Naive B cell (primary cell): ENCODE data around the gene HSF5. TPM values are rescaled to one million over a fixed set of nuclear protein-coding genes. Genes with fewer than 3 reads are reported as not detected.
"Not testable (repeated sequence)": the region's sequence is repeated elsewhere in the genome, so short reads cannot be mapped to it uniquely, and the experiment has no call there.

Experiments used
- ATAC-seq, 2 donors: fragments of 150-1000 bp; cut with Tn5 transposase; 2 replicates each; pipeline ENCODE4 v1.10.0; 2021; ENCODE audit warnings: low read depth in 2 of 2, mild to moderate bottlenecking in 2 of 2, moderate library complexity in 2 of 2
- DNase-seq: peaks from one replicate; pipeline ENCODE4 v3.0.0; 2022
- H3K27ac Mint-ChIP-seq, 6 donors: one replicate each; pipeline ENCODE4 v1.8.0; 2020 to 2022; ENCODE audit warnings: mild to moderate bottlenecking in 6 of 6, mixed read lengths in 6 of 6, moderate library complexity in 5 of 6, inconsistent platforms in 2 of 6
- H3K27me3 Mint-ChIP-seq, 3 donors: one replicate each; pipeline ENCODE4 v1.8.0; 2021 to 2022; ENCODE audit warnings: mixed read lengths in 3 of 3, mild to moderate bottlenecking in 1 of 3
- H3K36me3 Mint-ChIP-seq, 2 donors: one replicate each; pipeline ENCODE4 v1.8.0; 2020 to 2022; ENCODE audit warnings: mixed read lengths in 2 of 2, inconsistent platforms in 1 of 2, mild to moderate bottlenecking in 1 of 2
- H3K4me1 Mint-ChIP-seq, 3 donors: one replicate each; pipeline ENCODE4 v1.8.0; 2020 to 2022; ENCODE audit warnings: mixed read lengths in 3 of 3, inconsistent platforms in 1 of 3, mild to moderate bottlenecking in 1 of 3, moderate library complexity in 1 of 3
- H3K4me3 Mint-ChIP-seq, 8 donors: one replicate each; pipeline ENCODE4 v1.8.0; 2020 to 2022; ENCODE audit warnings: mild to moderate bottlenecking in 8 of 8, mixed read lengths in 8 of 8, moderate library complexity in 8 of 8, inconsistent platforms in 2 of 8
- H3K9me3 Mint-ChIP-seq, 7 donors: one replicate each; pipeline ENCODE4 v1.8.0; 2020 to 2022; ENCODE audit warnings: mixed read lengths in 7 of 7, mild to moderate bottlenecking in 5 of 7, inconsistent platforms in 2 of 7, moderate library complexity in 1 of 7
- polyA plus RNA-seq, 6 donors: library from polyadenylated mRNA; unstranded; fragments of 300-500 nt; fragmentation: Illumina TruSeq; gene quantifications; one replicate each; pipeline ENCODE4 v1.2.3, GENCODE V29; 2021; ENCODE audit warnings: low read depth in 6 of 6

Gene HSF5
- polyA plus RNA-seq, 6 donors from 2014 or later: 1.3 to 4.6 (median 3.1) TPM

DNA sequence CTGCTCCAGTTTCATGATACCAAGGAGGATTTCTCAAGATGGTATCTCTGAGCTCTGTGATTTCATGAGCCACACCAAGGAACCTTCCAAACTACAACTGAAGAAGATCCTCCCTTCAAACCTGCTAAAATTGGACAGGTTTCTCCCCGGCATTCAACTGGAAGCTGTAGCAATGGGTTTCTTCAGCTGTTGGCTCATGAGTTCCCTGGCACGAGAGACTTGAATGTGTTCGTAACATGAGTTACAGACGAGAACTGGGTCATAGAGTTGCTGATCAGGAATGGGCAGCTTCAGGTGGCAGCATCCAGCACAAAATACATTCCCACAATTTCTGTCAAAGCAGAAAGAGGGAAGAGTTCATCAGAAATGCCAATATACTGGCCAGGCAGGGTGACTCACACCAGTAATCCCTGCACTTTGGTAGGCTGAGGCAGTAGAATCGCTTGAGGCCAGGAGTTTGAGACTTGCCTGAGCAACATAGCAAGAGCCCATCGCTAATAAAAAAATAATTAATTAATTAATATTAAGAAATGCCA is 3.4 kb upstream of the HSF5 start:
- H3K9me3 Mint-ChIP-seq: no peaks in the 10 kb centered on the region
- DNase-seq: no peak
- H3K27ac Mint-ChIP-seq: no peak overlapping the region

DNA sequence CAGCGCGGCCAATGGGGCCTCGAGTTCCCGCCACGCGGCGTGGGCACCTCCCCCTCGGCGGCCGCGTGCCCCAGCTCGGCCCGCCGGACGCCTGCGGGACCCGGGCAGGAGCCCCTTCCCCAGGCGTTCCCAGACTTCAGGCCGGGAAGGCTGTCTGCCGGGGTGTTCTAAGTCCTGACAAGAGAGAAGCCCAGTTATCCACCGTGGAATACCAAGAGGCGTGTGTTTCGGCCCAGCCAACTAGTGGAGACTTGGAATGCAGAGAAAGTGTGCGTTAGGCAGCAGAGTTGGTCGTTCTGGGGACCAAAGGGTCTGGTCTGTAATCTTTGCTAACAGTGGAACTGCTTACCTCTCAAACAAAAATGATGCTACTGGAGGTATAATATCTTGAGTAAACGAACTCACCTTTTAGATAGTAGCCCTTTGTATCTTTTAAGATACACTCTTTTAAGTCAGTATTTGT is 251 bp upstream of the HSF5 start:
- Mint-ChIP-seq H3K36me3 (peaks cover 7 to 21% of the 10 kb centered on the region in 2 donors), H3K27me3 (no peaks in the 10 kb centered on the region), H3K4me3 (peak overlapping the region in 7 of 8 donors; percentile 23 to 81 (median 55)), H3K9me3 (no peaks in the 10 kb centered on the region), H3K4me1 (peaks cover 2 to 12% (median 11%) of the 10 kb centered on the region in 3 donors), H3K27ac (peak overlapping the region in 3 of 6 donors; percentile 51 to 70 (median 63))
- ATAC-seq (no peak), DNase-seq (no peak)

More for the DNA sequence above, 3.4 kb upstream of the HSF5 start:
- Mint-ChIP-seq H3K27me3 (no peaks in the 10 kb centered on the region), H3K4me1 (peaks cover 3 to 6% (median 6%) of the 10 kb centered on the region in 3 donors), H3K36me3 (peaks cover 30% of the 10 kb centered on the region in 2 donors), H3K4me3 (no peak overlapping the region)
- no peak for ATAC-seq

- DNase-seq: no peak
- H3K27me3 Mint-ChIP-seq: no peaks in the 10 kb centered on the region
- H3K9me3 Mint-ChIP-seq: no peaks in the 10 kb centered on the region
- peaks cover 2 to 12% (median 11%) of the 10 kb centered on the region in 3 donors for H3K4me1 Mint-ChIP-seq
- no peak overlapping the region for H3K27ac Mint-ChIP-seq
- ATAC-seq: no peak
- H3K36me3 Mint-ChIP-seq: peaks cover 5 to 6% of the 10 kb centered on the region in 2 donors
- no peak overlapping the region for H3K4me3 Mint-ChIP-seq
Measured at GRCh38 chr17:58484600-58484999, 3.6 kb downstream of the HSF5 start.

DNA sequence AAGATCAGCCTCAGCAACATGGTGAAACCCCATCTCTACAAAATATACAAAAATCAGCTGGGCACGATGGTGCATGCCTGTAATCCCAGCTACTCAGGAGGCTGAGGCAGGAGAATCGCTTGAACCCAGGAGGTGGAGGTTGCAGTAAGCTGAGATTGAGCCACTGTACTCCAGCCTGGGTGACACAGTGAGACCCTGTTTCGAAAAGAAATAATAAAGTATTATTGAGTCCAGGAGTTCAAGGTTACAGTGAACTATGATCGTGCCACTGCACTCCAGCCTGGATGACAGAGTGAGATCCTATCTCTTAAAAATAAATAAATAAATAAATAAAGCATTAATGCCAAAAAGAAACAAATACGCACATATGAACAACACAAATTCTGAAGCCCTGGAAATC is 6.4 kb downstream of the HSF5 start:
- not testable (repeated sequence) for H3K27me3 Mint-ChIP-seq, H3K9me3 Mint-ChIP-seq, H3K36me3 Mint-ChIP-seq, H3K27ac Mint-ChIP-seq, ATAC-seq, H3K4me3 Mint-ChIP-seq, DNase-seq
- H3K4me1 Mint-ChIP-seq: peaks cover 2 to 12% (median 8%) of the 10 kb centered on the region in 3 donors

GRCh38 chr17:58480090-58480489 is 8.1 kb downstream of the HSF5 start:
- no peak for ATAC-seq
- peaks cover 0 to 12% (median 5%) of the 10 kb centered on the region in 3 donors for H3K4me1 Mint-ChIP-seq
- peak overlapping the region in 1 of 6 donors; percentile 15 for H3K27ac Mint-ChIP-seq
- no peak for DNase-seq
- H3K36me3 Mint-ChIP-seq: peaks cover 5 to 7% of the 10 kb centered on the region in 2 donors
- H3K4me3 Mint-ChIP-seq: no peak overlapping the region
- H3K9me3 Mint-ChIP-seq: no peaks in the 10 kb centered on the region
- no peaks in the 10 kb centered on the region for H3K27me3 Mint-ChIP-seq

- Mint-ChIP-seq H3K36me3 (peaks cover 5 to 7% of the 10 kb centered on the region in 2 donors), H3K4me3 (no peak overlapping the region), H3K27me3 (no peaks in the 10 kb centered on the region), H3K9me3 (no peaks in the 10 kb centered on the region), H3K4me1 (no peaks in the 10 kb centered on the region), H3K27ac (peak overlapping the region in 1 of 6 donors; percentile 59)
- DNase-seq (no peak), ATAC-seq (no peak)
Measured at GRCh38 chr17:58476812-58477211, 11.4 kb downstream of the HSF5 start.

GRCh38 chr17:58475985-58476384 is 12.2 kb downstream of the HSF5 start:
- no peaks in the 10 kb centered on the region for H3K9me3 Mint-ChIP-seq
- ATAC-seq: no peak
- H3K27me3 Mint-ChIP-seq: no peaks in the 10 kb centered on the region
- H3K27ac Mint-ChIP-seq: no peak overlapping the region
- H3K4me1 Mint-ChIP-seq: no peaks in the 10 kb centered on the region
- no peak for DNase-seq
- no peak overlapping the region for H3K4me3 Mint-ChIP-seq
- peaks cover 5 to 7% of the 10 kb centered on the region in 2 donors for H3K36me3 Mint-ChIP-seq

GRCh38 chr17:58470356-58470755 is 17.9 kb downstream of the HSF5 start:
- DNase-seq: no peak
- Mint-ChIP-seq H3K4me3 (no peak overlapping the region), H3K9me3 (no peaks in the 10 kb centered on the region), H3K27ac (no peak overlapping the region), H3K4me1 (no peaks in the 10 kb centered on the region), H3K36me3 (no peaks in the 10 kb centered on the region), H3K27me3 (no peaks in the 10 kb centered on the region)
- no peak for ATAC-seq

- no peak overlapping the region for H3K4me3 Mint-ChIP-seq
- no peak overlapping the region for H3K27ac Mint-ChIP-seq
- H3K36me3 Mint-ChIP-seq: no peaks in the 10 kb centered on the region
- ATAC-seq (no peak), DNase-seq (no peak)
- H3K27me3 Mint-ChIP-seq: no peaks in the 10 kb centered on the region
- no peaks in the 10 kb centered on the region for H3K4me1 Mint-ChIP-seq
- H3K9me3 Mint-ChIP-seq: no peaks in the 10 kb centered on the region
Measured at GRCh38 chr17:58468944-58469343, 19.3 kb downstream of the HSF5 start.

DNA sequence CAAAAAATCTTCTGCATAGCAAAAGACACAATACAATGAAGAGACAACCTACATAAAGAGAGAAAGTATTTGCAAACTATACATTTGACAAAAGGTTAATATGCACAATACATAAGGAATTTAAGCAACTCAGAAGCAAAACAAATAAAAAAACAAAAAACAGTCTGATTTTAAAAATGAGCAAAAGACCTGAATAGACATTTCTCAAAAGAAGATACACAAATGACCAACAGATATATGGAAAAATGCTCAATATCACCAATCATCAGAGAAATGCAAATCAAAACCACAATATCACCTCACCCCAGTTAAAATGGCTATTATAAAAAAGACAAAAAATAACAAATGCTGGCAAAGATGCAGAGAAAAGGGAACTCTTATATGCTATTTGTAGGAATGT is 32.7 kb downstream of the HSF5 start:
- Mint-ChIP-seq H3K4me3 (no peak overlapping the region), H3K27ac (peak overlapping the region in 1 of 6 donors; percentile 71), H3K27me3 (no peaks in the 10 kb centered on the region), H3K36me3 (peaks cover 8% of the 10 kb centered on the region in 2 donors), H3K9me3 (peaks cover 0 to 5% (median 0%) of the 10 kb centered on the region in 7 donors), H3K4me1 (peaks cover 0 to 4% (median 0%) of the 10 kb centered on the region in 3 donors)
- no peak for ATAC-seq
- DNase-seq: no peak

GRCh38 chr17:58452738-58453137 is 35.5 kb downstream of the HSF5 start:
- no peaks in the 10 kb centered on the region for H3K27me3 Mint-ChIP-seq
- H3K4me1 Mint-ChIP-seq: peaks cover 0 to 4% (median 0%) of the 10 kb centered on the region in 3 donors
- H3K27ac Mint-ChIP-seq: no peak overlapping the region
- H3K9me3 Mint-ChIP-seq: peaks cover 0 to 5% (median 0%) of the 10 kb centered on the region in 7 donors
- no peak for DNase-seq
- no peak for ATAC-seq
- H3K4me3 Mint-ChIP-seq: no peak overlapping the region
- H3K36me3 Mint-ChIP-seq: peaks cover 8 to 16% of the 10 kb centered on the region in 2 donors

DNA sequence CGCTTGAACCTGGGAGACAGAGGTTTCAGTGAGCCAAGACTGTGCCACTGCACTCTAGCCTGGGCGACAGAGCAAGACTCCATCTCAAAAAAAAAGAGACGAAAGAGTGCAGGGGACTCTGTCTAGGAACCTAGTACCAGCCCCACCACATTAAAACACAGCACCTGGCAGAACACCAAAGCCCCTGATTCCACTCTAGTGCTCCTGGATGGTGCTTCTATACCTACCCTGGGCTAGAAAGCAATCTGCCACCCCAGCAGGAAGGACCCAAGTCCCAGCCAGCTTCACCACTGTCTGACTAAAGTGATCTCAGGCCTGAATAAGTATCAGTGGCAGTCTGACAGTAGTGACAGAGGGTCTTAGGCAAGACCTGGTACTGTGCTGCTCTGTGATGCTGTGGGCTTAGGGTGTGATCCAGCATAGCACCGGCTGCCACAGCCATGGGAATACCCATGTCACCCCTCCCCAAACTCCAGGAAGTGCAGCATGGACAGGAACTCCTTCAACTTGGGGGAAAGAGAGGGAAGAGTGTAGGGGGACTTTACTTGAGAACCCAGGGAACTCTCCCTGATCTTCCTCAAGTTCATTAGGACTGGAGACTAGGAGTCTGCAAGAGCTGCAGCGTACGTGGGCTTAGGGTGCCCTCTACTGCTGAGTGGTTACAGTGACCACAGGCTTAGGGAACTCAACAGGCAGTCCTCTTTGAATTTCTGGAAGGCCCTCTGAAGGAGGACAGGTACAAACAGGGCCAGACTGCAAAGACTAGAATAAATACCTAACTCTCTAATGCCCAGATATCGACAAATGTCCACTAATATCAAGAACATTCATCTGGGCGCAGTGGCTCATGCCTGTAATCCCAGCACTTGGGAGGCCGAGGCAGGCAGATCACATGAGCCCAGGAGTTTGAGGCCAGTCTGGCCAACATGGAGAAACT is 40.9 kb downstream of the HSF5 start:
- ATAC-seq (peak; percentile 62 to 76), DNase-seq (peak; percentile 40)
- Mint-ChIP-seq H3K27me3 (no peaks in the 10 kb centered on the region), H3K4me3 (peak overlapping the region in 1 of 8 donors; percentile 1), H3K27ac (peak overlapping the region in 1 of 6 donors; percentile 56), H3K9me3 (no peaks in the 10 kb centered on the region), H3K4me1 (peaks cover 0 to 8% (median 0%) of the 10 kb centered on the region in 3 donors), H3K36me3 (peaks cover 0 to 23% of the 10 kb centered on the region in 2 donors)

GRCh38 chr17:58446086-58446485 is 42.1 kb downstream of the HSF5 start:
- Mint-ChIP-seq H3K36me3 (peaks cover 0 to 23% of the 10 kb centered on the region in 2 donors), H3K27me3 (no peaks in the 10 kb centered on the region), H3K4me3 (no peak overlapping the region), H3K27ac (no peak overlapping the region), H3K9me3 (no peaks in the 10 kb centered on the region), H3K4me1 (peaks cover 0 to 5% (median 0%) of the 10 kb centered on the region in 3 donors)
- DNase-seq (no peak), ATAC-seq (no peak)
